ENCODE data around the gene CKAP2L.

DNA sequence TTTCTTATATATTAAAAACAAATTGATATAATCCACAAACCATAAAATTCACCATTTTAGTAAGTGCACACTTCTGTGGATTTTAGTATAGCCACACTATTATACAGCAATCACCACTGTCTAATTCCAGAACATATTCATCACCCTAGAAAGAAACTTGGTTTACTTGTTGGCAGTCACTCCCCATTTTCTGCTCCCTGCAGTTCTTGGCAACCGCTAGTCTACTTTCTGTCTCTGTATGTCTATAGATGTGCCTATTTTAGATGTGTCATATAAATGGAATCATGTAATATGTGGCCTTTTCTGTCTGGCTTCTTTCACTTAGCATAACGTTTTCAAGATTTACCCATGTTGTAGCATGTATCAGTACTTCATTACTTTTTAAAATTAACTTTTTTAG, 5.7 kb downstream of the CKAP2L start:
- TF ChIP-seq, protein P1, sequence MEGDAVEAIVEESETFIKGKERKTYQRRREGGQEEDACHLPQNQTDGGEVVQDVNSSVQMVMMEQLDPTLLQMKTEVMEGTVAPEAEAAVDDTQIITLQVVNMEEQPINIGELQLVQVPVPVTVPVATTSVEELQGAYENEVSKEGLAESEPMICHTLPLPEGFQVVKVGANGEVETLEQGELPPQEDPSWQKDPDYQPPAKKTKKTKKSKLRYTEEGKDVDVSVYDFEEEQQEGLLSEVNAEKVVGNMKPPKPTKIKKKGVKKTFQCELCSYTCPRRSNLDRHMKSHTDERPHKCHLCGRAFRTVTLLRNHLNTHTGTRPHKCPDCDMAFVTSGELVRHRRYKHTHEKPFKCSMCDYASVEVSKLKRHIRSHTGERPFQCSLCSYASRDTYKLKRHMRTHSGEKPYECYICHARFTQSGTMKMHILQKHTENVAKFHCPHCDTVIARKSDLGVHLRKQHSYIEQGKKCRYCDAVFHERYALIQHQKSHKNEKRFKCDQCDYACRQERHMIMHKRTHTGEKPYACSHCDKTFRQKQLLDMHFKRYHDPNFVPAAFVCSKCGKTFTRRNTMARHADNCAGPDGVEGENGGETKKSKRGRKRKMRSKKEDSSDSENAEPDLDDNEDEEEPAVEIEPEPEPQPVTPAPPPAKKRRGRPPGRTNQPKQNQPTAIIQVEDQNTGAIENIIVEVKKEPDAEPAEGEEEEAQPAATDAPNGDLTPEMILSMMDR (IDR thresholded peaks at IDR 0.05 in 4 of 5, conservative IDR thresholded peaks at IDR 0.05 in 1 of 5): no peak
- no peak for TF ChIP-seq POLR2A (IDR thresholded peaks at IDR 0.05)
